HG02938 (cell line): ENCODE results near the gene SLFN5.
"Not testable (repeated sequence)": the region's sequence is repeated elsewhere in the genome, so short reads cannot be mapped to it uniquely, and the experiment has no call there.

Experiments
- ATAC-seq: cut with Tn5 transposase; IDR thresholded peaks from one replicate; pipeline ENCODE4 v1.9.1; 2021; ENCODE audit warnings: mild to moderate bottlenecking, moderate library complexity; ENCODE audit not compliant: unreplicated experiment

Gene SLFN5

DNA sequence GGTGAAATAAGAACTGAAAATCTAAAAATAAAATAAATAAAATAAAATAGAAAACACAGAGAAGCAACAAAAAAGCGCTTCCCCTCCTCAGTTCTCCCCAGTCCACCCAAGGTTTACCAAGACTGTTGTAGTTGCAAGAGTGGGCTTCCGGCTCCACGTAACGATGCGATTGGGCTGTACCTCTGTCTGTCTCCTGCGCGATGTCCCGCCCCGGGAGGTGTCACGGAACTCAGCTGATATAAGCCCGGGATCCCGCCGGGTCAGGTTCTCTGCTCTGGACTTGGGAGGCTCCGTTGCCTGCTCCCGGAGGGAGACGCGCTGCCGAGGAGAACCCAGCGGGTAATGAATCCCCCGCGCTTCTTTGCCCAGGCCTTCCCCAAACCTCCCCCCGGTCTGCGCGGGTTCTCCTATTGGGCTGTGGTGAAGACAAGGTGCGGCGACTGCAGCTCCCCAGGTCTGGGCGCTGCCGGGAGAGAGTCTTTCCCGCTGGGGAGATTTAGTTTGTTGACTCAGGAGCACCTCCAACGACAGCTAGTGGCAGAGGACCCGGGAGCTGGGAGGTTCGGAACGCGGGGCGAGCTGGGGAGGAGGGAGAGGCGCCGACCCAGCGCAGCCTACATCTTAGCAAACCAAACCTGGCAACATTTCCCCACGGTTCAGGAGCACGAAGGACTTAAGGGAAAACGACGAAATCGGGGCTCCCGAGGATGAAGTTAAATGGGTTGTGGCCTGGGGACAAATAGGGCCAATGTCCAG lies at the start of gene SLFN5:
Gene SLFN5, plus strand, starts transcription at position 268 of the 756 bp plus-strand sequence. CDS start 15,619 bp downstream, outside the sequence.
- ATAC-seq: peak; percentile 79

DNA sequence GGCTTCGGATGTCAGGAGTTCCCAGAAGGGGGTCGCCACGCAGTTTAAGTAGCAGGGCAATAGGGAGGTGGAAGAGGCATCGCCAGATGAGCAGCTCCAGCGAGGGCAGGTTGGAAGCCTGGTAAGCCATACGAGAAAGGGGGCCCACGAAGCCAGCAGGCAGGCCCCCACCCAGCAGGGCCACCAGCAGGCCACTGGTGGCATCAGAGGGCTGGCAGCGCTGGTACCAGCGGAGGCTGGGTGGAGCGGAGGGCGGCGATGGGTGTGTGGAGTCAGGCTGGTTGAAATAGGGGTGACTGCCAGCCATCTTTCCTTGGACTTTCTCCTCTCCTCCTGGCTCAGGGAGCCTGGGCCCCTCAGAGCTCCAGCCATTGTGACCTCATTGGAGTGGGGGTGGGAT lies 48.9 kb upstream of the SLFN5 start, which contains the start of gene SLC35G3:
Gene SLC35G3, minus strand, starts transcription at position 393 of the 400 bp plus-strand sequence. Its CDS starts 86 bp downstream, at position 307.
- ATAC-seq: not testable (repeated sequence)

- not testable (repeated sequence) for ATAC-seq
Measured at GRCh38 chr17:35195062-35195461, 47.8 kb upstream of the SLFN5 start.

DNA sequence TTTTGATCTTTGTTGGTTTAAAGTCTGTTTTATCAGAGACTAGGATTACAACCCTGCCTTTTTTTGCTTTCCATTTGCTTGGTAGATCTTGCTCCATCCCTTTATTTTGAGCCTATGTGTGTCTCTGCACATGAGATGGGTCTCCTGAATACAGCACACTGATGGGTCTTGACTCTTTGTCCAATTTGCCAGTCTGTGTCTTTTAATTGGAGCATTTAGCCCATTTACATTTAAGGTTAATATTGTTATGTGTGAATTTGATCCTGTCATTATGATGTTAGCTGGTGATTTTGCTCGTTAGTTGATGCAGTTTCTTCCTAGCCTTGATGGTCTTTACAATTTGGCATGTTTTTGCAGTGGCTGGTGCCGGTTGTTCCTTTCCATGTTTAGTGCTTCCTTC lies 40.3 kb upstream of the SLFN5 start:
- not testable (repeated sequence) for ATAC-seq

DNA sequence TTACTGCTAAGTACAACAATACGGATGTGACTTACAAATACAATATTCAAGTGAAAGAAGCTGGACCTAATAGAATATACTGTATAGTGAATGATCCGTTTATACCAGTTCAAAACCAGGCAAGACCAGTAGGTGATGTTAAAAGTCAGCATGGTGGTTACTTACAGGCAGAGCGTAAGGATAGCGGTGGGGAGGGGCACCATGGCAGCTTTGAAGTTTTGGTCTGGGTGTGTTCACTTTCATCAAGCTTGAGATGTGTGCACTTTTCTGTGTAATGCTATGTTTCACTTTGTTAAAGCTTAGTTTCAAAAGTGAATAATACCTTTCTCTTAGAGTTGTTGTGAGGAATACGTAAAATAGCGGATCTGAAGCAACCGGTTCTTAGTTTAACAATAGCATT lies 32.1 kb upstream of the SLFN5 start:
- no peak for ATAC-seq

DNA sequence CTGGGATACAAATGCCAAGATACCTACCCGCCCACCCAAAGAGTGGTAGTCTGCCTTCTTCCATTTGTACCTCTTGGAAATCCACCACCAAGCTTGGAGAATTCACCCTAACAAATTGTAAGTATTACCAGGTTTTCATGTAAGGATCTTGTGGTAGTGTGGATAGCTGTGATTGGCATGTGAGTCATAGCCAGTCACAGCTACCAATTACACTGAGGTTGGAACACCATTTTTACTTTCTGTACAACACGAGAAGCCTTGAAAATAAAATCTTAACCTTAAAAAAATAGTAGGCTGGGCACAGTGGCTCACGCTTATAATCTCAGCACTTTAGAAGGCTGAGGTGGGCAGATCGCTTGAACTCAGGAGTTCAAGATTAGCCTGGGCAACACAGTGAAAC lies 30.2 kb upstream of the SLFN5 start:
- ATAC-seq: no peak

DNA sequence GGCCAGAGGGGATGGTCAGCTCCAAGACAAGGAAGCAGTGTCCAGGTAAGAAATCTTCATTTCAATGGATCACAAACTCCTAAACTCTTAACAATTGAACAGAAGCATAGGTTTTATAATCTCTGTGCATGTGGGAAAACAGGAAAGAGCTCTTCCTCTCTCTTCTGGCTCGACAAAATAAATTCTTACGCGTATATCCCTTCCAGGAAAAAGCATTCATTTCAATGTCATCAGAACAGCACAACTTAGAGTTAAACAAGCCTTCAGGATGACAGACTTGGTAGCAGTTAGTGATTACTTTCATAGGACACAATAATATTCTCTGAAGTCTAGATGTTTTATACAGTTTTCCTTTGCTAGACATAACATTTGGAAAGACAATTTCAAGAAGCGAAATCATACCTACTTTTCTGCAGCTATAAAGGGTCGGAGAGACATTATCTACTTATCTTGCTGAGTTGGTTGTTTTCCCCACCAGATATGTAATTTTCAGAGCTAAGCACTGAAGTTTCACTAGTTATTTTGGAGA lies 29.4 kb upstream of the SLFN5 start:
- ATAC-seq: no peak

- no peak for ATAC-seq
Measured at GRCh38 chr17:35214192-35214591, 28.7 kb upstream of the SLFN5 start.

- ATAC-seq: no peak
Measured at GRCh38 chr17:35214631-35215273, 28.1 kb upstream of the SLFN5 start.

GRCh38 chr17:35217107-35217506 lies 25.8 kb upstream of the SLFN5 start:
- no peak for ATAC-seq

DNA sequence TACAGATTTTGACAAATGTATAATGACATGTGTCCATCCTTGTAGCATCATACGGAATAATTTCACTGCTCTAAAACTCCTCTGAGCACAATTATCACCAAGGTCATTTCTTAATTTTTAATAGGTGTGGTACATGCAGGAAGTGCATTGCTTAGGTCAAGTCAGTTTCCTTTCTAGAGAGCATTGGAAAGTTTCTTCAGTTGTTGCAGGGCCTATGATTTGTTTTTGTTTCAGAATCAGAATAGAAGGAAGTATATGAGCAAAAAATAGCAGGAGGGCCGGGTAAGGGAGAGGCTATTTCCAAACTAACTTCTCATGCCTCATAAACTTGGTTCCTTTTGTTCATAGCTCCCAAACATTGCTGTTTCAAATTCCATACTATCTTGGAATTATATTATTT lies 24.0 kb upstream of the SLFN5 start:
- ATAC-seq: no peak

- no peak for ATAC-seq
Measured at GRCh38 chr17:35222452-35222851, 20.4 kb upstream of the SLFN5 start.

DNA sequence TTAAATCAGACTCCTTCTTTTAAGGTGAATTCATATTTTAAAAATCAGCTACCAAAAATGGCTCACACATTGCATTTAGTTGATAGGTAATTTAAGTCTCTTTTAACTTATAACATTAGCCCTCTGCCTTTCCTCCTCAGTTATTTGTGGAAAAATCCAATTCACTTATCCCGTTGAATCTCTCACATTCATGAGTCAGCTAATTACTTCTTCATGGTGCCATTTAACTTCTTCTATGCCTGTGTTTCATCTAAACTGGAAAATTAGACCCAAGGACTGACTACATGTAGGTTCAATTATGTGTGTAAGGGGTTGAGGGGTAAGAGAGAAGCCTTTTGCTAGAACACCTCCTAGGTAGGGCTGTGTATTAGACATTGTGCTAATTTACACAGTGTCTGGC lies 18.4 kb upstream of the SLFN5 start:
- no peak for ATAC-seq

GRCh38 chr17:35227546-35227945 lies 15.3 kb upstream of the SLFN5 start:
- ATAC-seq: no peak

DNA sequence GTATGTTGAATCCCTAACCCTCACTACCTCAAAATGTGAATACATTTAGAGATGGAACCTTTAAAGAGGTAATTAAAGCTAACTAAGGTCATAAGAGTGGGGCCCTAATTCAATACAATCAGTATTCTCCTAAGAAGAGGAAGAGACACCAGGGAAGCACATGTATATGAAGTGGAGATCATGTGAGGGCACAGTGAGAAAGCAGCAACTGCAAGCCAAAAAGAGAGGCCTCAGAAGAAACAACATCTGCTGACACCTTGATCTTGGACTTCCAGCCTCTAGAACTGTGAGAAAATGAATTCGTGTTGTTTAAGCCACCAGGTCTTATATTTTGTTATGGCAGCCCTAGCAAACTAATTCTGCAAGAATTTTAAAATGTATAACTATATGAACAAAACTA lies 13.2 kb upstream of the SLFN5 start:
- no peak for ATAC-seq

DNA sequence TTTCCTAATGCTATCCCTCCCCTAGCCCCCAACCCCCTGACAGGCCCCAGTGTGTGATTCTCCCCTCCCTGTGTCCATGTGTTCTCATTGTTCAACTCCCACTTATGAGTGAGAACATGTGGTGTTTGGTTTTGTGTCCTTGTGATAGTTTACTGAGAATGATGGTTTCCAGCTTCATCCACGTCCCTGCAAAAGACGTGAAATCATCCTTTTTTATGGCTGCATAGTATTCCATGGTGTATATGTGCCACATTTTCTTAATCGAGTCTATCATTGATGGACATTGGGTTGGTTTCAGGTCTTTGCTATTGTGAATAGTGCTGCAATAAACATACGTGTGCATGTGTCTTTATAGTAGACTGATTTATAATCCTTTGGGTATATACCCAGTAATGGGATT lies 8.6 kb upstream of the SLFN5 start:
- ATAC-seq: not testable (repeated sequence)

DNA sequence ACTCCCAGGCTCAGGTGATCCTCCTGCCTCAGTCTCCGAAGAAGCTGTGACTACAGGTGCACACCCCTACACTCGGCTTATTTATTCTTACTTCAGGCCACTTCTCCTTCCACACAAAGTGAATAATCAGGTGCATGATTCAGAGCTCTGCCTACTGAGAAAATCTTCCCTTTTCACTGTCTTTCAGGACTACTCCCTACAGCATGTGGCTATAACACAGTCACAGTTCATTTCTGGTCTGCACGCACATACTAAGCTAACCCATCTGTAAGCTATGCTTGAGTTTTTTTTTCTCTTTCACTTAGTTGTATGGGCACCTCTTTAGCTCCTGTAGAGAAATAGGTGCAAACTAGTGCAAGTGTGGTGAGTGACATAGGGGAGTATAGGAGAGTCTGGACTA lies 7.6 kb upstream of the SLFN5 start:
- ATAC-seq: no peak

DNA sequence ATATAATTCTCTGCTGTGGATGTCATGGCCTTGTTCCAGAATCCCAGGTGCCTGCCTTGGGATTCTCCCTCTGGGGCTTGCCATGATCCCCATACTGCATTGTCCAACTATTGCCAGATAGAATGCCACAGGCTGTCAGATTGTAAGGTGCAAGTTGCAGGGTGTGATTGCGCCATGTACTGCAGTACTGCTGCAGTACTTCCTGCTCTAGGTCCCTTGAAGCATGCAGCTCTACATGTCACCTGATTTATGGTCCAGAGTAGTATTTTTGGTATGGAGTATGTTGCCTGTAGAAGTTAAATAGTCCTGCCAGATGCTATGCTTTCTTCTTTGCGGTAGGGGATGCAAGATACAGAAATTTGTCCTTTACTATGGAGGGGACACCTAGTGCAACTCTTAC lies 7.0 kb upstream of the SLFN5 start:
- ATAC-seq: no peak

GRCh38 chr17:35236821-35237220 lies 6.1 kb upstream of the SLFN5 start:
- no peak for ATAC-seq

GRCh38 chr17:35238821-35239220 lies 4.1 kb upstream of the SLFN5 start:
- no peak for ATAC-seq

DNA sequence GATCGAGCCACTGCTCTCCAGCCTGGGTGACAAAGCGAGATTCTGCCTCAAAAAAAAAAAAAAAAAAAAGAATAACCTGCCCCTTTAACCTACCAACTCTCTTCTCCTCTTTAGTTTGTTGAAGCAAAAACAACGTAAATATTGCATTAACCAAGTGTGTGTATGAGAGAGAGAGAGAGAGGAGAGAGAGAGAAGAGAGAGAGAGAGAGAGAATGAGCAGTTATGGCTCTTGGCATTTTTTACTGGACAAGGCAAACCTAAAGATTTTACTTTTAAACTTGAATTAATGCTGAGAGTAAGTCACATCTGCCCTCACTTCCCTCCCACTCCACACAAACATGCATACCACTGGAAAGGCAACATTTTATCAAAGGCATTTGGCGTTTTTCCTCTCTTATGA lies 3.0 kb upstream of the SLFN5 start:
- ATAC-seq: no peak

DNA sequence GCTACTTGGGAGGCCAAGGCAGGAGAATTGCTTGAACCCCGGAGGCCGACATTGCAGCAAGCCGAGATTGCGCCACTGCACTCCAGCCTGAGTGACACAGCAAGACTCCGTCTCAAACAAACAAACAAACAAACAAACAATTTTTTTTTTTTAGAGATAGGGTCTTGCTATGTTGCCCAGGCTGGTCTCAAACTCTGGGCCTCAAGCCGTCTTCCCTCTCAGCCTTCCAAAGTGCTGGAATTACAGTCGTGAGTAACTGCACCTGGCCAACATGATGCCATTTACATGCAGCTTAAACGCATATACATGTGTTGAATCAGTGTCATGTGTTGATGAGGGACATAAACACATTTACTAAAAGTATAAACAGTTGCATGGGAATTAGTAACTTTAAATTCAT lies 2.0 kb upstream of the SLFN5 start:
- ATAC-seq: no peak
